Measurements from ENCODE around the gene PLAAT1.

Gene PLAAT1

DNA sequence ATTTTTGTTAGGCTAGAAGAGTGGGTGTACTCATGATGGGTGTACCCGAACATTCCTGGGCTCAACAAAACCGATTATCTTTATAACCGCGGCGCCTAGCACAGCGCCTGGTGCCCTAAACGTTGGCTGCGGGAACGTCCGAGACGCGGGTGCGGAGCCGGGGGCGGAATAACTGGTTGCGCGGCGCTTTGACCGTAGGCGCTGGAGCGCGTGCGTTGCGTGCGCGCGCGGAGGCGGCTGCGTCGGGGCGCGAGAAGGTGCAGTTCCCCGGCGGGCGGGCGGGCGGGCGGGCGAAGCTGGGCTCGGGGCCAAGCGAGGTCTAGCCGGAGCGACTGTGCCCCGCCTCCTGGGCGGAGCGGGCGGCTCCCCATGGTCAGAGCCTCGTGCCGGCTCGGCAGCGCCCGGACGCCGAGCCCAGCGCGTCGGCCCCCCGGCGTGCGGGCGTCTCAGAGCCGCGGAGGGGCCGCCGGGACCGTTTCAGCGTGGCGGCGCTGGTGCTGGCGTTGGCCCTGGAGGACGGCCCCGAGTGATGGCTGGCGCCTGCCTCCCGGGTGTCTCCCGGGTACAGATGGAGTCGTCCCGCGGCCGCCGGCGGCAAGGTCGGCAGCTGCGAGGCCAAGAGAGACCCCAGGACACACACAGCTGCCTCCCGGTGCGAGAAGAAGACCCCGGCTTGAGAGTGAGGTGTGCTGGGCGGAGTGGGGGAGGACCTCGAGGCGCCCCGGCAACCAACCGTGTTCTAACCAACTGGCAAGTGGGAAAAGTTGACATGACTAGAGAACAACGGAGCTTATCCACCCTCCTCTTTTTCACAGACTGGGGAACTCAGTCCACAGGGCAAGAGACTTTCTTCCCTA lies at the start of gene PLAAT1:
Gene PLAAT1 (plus strand): TSS at position 373 of the 857 bp plus-strand sequence. CDS start 14,429 bp downstream, outside the sequence.
- no peak for DNase-seq (ENCODE audit: low read depth, low spot score)

DNA sequence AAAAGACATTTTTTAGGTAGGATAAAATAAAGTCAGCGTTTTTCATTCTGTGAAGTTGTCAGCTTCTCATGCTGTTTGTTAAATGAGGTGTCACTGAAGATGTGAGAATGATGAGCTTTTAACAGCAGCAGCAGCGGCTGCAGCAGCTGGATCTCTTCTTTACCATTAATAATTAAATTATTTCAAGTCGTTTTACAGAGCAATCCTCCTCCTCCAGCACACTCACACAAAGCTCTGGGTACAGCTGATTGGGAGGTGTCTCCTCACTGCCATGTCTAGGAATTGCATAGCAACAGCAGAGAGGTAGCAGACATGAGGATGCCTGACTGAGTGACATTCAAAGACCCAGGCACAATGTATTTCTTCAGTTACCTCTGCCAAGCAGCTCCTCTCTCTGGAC lies 46.7 kb upstream of the PLAAT1 start:
- DNase-seq (ENCODE audit: low read depth, low spot score) = no peak

DNA sequence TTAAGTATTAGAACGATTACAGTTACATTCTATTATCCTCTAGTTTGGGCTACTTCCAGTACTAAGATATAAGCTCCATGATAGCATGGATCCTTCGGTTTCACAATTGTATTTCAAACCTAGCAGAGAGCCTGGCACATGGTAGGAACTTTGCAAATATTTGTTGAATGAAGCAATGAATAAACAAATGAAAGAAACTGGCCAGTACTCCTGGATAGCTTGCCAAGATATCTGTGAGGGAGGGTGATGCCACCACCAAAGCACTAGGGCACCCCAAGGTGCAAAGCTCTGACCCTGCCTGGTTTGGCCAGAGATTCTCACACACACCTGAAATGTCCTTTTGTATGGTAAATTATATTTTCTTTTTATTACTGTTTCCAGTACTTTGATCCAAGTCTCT lies 44.3 kb upstream of the PLAAT1 start:
- DNase-seq (ENCODE audit: low read depth, low spot score) = no peak

DNA sequence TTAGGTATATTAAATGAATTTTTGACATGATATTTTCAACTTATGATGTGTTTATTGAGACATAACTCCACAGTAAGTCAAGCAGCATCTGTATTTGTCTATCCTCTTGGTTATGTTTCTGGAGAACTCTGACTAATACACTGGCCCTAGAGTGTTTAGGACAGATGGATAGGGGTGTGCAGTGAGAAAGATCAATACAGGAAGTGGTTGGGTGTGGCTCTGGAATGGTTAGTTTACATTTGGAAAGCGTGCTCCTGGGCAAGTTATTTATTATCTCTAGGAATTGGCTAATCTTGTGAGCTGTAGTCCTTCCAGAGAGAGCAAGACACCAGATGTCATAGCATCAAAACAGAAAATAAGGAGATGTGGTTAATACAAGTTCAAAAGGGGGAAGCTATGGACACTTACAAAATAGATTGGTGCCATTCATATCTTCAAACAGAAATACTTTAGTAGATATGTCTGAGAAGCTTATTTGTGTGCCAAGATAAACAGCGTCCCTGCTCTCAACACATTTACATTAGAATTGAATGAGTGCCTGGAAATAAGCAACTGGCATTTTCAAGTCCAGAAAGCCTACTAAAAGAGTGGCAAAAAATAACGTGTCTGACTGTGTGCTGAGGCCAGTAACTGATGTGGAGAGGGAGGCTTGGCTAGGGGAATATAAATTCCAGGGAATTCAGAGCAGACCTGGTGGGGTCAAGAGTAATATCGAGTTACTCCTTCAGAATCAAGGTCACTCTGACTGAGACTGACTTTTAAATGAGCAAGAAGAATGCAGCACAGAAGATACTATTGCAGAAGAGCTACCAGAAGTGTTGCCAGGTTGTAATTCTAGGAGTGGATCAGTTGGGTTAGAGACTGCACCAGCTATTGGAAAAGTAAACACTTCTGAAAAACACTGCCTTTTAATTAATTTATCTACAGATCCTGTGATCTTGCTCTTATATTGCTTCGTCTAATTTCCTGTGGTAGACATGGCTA lies 33.4 kb upstream of the PLAAT1 start:
- no peak for DNase-seq (ENCODE audit: low read depth, low spot score)

DNA sequence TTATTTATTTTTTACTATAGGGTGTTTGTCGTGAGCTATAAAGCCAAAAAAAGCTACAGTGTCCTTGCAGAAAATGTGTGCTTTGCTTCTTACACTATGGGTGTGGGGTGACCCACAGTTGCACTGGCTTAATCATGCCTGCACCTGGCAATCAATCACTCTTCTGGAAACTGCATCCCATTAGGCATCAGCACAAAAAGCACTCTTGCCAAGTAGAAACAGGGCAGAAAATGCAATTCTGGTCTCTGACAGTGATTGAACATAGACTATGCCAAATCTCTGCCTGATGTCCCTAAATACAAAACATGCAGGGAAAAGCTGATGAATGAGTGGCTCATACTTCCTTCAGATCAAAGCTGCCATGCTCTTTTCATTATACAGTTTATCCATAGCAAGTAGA lies 30.4 kb upstream of the PLAAT1 start:
- no peak for DNase-seq (ENCODE audit: low read depth, low spot score)

DNA sequence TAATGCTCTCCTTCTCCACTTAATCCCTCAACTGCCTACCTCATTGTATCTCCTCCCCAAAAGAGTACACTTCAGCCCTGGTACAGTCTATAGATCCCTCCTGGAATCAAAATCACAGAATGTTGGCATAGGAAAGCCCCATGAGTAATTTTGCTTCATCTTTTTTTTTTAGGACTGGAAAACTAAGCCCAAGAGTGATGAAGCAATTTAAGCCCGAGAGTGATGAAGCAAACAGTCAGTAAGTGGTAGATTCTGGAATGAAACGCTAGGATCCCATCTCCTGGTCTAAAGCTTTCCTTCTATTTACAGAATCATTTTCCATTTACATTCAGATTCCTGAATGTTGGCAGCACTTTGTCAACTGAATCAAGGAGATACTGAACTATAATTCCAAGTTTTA lies 29.8 kb upstream of the PLAAT1 start:
- DNase-seq (ENCODE audit: low read depth, low spot score) = no peak

DNA sequence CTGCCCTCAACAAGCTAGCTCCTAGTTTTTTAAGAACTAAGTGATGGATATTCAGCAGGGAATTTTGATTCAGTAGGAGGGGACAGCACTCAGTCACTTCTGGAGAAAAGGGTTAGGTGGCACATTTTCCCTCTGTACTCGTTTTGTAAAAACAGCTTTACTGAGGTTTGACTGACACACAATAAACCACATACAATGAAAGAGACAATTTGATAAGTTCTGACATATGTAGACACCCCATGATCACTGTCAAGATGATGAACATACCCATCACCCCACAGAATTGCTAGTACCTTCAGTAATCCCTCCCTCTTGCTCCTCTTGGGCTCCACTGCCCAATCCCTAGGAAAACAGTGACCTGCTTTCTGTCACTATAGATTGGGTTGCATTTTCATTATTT lies 29.0 kb upstream of the PLAAT1 start:
- no peak for DNase-seq (ENCODE audit: low read depth, low spot score)

DNA sequence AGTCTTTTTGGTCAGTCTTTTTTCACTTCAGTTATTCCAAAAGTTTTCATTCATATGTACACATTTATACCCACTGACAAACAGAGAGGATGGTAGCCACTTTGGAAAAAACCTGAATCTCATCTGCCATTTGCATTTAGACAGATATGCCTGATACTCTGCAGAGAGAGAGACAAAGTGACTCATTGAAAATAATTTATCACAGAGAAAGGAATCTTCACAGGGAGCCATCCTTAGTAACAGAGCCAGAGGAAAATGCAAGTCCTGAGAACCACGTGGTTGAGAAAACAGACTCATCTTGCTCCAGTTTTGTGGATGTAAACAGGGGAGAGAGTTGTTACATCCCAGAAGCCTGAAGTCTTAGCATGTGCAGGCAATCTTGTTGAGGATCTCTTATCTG lies 28.2 kb upstream of the PLAAT1 start:
- no peak for DNase-seq (ENCODE audit: low read depth, low spot score)

DNA sequence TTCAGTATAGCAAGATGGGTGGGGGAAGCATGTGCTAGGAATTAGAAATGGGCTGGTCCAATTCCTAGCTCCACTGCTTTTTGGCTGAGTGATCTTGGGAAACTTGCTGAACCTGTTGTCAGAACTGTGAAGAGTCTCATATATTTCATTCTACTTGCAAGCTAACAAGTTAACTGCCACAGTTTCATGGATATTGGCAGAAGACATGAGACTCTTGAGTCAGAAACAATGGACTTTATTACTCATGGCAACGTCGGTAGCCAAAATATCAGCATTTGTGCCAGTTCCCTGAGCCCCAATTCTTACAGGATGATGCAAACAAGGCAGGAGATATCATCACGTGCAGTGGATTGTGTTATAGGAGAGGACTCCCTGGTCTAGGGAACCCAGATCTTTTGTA lies 26.6 kb upstream of the PLAAT1 start:
- DNase-seq (ENCODE audit: low read depth, low spot score) = no peak

DNA sequence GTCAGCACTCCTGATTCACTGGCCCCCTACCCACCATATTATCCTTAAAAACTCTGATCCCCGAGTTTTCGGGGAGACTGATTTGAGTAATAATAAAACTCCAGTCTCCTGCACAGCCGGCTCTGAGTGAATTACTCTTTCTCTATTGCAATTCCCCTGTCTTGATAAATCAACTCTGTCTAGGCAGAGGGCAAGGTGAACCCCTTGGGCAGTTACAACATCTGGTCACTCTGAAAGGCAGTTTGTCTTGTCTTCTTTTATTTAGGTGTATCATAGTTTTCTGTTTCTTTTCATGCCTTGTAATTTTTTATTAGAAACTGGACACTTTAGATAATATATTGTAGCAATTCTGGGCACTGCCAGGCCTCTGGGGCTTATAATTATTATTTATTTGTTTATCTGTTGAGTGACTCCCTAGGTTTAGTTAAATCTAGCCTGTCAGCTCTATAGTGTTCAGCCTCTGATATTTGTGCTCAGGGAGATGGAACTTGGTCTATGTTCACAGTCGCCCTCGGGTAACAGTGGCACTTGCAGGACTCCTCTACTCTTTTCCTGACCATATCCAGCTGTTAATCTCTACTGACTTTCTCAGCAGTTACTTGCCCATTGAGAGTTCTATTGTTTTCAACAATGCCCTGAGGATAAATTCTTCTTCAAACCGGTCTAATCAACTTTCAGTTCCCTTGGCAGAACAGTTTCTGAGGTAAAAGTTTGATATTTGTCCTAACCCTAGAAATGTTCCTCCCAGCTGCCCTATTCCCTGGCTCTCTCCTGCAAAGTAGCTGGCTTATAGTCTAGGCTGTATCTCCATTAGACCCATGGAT lies 15.5 kb upstream of the PLAAT1 start:
- no peak for DNase-seq (ENCODE audit: low read depth, low spot score)

DNA sequence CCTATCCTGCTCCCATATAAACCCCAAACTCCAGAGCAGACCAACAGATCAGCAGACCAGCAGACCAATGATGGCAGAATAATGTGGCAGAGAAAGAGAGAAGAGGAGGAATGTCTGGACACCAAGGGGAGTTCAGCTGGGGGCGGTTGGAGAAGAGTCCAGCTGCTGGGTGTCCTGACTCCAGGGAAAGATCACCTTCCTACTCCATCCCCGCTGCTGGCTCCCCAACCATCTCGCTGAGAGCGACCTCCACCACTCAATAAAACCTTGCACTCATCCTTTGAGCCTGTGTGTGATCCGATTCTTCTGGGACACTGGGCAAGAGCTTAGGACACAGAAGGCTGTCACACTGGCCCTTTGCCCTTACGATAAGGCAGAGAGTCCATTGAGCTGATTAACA lies 12.8 kb upstream of the PLAAT1 start:
- no peak for DNase-seq (ENCODE audit: low read depth, low spot score)

DNA sequence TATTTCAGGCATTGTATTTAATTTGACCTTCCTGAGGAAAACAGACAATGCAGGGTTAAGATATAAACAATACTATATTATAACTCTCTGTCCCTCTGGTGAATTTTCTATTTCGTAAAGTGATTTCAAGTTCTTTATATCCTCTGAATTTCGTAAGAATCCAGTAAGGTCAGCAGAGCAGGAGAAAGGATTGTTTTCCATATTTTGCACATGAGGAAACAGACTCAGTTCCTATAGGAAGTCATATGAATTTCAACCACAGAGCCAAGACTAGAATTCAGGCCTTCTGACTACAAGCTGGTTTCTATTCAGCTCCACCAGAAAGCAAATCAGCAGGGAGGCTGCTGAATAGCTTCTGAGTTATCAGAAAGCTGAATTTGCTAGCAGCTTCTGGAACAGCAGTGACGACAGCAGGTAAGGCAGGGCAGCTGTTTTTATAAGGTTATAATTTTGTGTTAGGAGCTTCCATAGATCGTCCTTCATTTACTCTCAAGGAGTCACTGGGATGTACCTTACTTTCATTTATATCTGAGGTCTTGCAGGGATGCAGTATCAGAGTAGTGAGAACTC lies 11.1 kb upstream of the PLAAT1 start:
- DNase-seq (ENCODE audit: low read depth, low spot score) = no peak

DNA sequence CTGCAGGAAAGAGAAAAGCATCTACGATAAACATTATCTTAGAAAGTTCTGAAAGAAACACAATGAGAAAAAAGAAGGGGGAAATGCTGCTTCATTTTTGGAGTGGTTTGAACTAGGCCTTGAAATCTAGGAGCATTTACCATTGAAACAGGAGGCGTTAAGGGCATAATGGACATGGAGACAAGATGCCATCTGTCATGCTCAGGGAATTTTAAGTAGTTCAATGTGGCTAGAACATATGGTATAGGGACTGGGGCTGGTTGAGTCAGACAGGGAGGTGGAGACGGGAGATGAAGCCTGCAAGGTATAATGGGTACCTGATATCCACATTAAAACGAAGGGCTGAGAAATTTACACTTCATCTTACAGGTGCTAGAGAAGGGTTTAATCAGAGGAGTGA lies 10.4 kb upstream of the PLAAT1 start:
- DNase-seq (ENCODE audit: low read depth, low spot score) = no peak

DNA sequence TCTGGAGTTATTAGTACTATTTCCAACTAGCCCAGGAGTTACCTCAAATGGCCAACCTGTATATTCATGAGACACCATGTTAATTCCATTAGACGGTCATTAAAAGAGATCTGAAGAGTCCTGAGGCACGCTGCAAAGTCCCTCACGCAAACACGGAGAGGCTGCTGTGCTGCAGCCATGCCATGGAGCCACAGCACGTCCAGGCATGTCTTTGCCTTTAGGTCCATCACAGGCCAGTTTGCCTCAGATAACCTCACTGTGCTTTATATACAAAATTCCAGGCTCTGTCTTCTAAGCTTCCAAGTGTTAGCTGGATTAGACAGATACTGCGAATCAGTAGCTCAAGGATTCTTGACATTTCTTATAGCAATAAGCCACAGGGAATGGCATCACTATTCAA lies 9.8 kb upstream of the PLAAT1 start:
- no peak for DNase-seq (ENCODE audit: low read depth, low spot score)

DNA sequence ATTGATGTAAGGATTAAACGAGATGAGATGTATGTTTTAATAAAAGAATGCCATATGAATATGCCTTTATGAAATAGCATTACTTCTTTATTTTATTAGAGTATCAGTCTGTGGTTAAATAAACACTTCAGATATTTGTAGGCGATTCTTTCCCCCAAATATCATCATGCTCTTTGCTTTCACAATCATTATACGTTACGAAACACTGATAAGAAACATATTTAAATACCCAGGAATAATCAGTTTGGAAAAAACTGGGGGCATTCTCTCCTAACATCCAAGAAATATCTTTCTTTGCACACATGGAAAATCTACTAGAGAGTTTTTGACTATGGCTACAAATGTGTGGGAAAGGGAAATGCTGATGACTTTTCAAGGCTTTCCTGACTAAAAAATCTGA lies 4.4 kb upstream of the PLAAT1 start:
- DNase-seq (ENCODE audit: low read depth, low spot score) = no peak

DNA sequence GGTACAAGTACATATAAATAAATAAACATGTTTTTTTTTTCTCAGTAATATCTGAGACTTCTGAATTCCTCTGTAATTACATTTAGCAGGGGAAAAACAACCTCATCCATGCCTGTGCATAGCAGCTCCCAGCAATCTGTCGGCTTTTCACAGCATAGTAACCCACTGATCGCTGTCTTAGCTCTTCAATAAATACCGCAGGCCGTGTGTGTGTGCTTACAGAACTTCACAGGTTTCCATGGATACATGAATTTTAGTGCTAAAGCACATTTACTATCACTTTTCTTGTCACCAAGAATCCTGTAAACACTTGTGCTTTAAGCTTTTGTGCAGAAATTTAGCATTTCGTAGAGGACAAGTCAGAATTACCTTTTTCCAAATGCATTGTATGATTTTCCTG lies 4.0 kb upstream of the PLAAT1 start:
- no peak for DNase-seq (ENCODE audit: low read depth, low spot score)

DNA sequence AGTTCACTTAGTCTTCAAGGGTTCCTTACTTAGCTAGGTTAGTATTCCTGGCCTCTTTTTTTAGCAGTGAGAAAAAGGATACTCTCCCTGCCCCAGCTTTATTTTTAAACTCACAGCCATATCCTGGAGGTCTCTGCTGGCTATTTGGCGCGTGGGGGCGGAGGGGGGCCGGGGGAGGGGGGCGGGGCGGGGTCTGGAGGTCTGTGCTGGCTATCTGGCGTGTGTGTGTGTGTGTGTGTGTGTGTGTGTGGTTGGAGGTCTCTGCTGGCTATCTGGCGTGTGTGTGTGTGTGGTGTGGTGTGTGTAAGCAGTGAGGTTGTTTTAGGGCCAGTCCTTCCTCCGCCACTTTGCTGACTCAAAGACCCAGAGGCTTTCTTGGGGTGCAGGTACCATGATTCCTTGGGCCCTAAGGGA lies 579 bp upstream of the PLAAT1 start:
- no peak for DNase-seq (ENCODE audit: low read depth, low spot score)

DNA sequence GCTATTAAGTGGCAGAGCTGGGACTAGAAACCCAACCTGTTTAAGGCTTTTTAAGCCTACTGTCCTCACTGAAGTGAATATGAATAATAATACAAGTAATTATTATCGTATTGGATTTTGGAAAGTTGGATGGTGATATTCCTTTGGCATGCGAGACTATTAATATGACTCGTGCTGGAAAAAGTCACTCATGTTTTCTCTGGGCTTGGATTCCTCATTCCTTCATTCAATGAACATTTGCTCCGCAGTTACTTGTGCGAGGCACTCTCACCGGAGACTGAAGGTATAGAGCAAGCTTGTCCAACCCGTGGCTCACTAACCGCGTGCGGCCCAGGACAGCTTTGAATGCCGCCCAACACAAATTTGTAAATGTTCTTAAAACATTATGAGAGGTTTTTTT lies 694 bp downstream of the PLAAT1 start:
- DNase-seq (ENCODE audit: low read depth, low spot score) = no peak

DNA sequence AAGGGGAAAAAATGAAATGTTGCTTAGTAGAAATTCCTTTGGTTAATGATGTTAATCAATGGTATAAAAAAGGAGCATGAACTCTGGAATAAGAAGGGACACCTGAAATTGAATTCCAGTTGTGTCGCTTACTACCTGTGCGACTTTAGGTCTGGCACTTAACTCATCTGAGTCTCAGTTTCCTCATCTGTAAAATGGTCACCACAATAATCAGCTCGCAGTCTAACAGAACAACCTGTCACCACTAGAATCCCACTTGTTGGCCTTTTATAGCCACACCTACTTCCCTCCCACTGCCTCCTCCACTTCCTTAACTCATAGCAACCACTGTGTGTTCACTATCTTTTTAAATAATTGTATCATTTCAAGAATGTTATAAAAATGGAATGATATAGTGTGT lies 2.5 kb downstream of the PLAAT1 start:
- no peak for DNase-seq (ENCODE audit: low read depth, low spot score)

DNA sequence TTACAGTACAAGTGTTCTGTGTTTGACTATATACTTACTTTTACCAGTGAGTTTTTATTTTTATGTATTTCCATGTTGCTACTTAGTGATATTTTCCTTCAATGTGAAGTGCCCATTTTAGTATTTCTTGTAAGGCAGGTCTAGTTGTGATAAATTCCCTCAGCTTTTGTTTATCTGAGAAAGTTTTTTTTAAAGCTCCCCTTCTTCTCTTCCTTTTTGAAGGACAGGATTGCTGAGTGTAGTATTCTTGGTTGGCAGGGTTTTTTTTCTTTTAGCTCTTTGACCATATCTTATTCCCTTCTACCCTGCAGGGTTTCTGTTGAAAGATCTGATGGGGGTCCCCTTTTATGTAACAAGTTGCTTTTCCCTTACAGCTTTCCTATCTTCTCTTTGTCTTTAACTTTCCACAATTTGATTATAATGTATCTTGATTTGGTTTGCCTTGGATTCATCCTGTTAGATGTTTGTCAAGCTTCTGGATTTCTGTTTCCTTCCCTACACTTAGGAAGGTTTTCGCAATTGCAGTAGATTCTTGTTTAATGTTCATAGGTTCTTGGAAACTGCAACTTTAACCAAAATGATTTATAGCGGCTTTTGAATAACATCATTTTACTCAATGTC lies 7.9 kb downstream of the PLAAT1 start:
- no peak for DNase-seq (ENCODE audit: low read depth, low spot score)

DNA sequence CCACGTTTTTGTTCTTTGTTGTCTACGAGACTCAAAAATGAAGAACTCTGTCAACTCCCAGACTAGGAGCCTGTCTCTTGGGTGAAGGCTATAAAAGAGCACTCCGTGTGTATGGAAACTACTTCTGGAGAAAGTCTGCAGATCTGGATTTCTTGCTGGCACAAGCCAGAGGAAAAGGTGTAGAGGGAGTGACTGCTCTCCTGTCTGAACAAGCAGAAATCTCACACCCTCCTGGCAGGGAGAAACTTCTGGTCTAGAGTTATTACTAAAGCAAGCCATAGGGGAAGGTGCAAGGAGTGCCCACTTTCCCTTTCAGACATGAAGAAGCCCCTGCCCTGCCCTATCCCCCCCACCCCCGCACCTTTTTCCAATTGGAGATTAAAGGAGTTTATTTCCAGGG lies 9.5 kb downstream of the PLAAT1 start:
- no peak for DNase-seq (ENCODE audit: low read depth, low spot score)
